Pons (tissue), 1 donor: Measurements from ENCODE around the gene ATIC.
A peak's percentile ranks its signal among the peaks of the same experiment; 100 is the strongest.

Experiments
- DNase-seq: peaks from one replicate; pipeline ENCODE4 v3.0.0-alpha.2; 2016; ENCODE audit warnings: low spot score

Gene ATIC

GRCh38 chr2:215376103-215376780 is 64.4 kb downstream of the ATIC start:
- DNase-seq, result no peak

GRCh38 chr2:215377283-215377682 is 65.4 kb downstream of the ATIC start:
- no peak for DNase-seq

GRCh38 chr2:215378045-215378444 is 66.2 kb downstream of the ATIC start:
- DNase-seq, result no peak

GRCh38 chr2:215379039-215379438 is 67.2 kb downstream of the ATIC start:
- DNase-seq, result no peak

GRCh38 chr2:215379948-215380347 is 68.1 kb downstream of the ATIC start:
- DNase-seq, result no peak

- DNase-seq, result no peak
Measured at GRCh38 chr2:215380699-215381098, 68.8 kb downstream of the ATIC start.

- no peak for DNase-seq
Measured at GRCh38 chr2:215382011-215382410, 70.2 kb downstream of the ATIC start.

GRCh38 chr2:215382480-215382879 is 70.6 kb downstream of the ATIC start:
- DNase-seq, result no peak

GRCh38 chr2:215383652-215384279 is 71.9 kb downstream of the ATIC start:
- DNase-seq, result no peak

- DNase-seq, result no peak
Measured at GRCh38 chr2:215384710-215385109, 72.9 kb downstream of the ATIC start.

- DNase-seq, result no peak
Measured at GRCh38 chr2:215386566-215386965, 74.7 kb downstream of the ATIC start.

- no peak for DNase-seq
Measured at GRCh38 chr2:215388002-215388728, 76.3 kb downstream of the ATIC start.

GRCh38 chr2:215390550-215390913 is 78.7 kb downstream of the ATIC start:
- DNase-seq, result no peak

- DNase-seq, result no peak
Measured at GRCh38 chr2:215391531-215391930, 79.7 kb downstream of the ATIC start.

- DNase-seq, result no peak
Measured at GRCh38 chr2:215392164-215392563, 80.3 kb downstream of the ATIC start.

GRCh38 chr2:215392687-215393270 is 80.9 kb downstream of the ATIC start:
- no peak for DNase-seq

GRCh38 chr2:215394102-215394805 is 82.4 kb downstream of the ATIC start:
- peak; percentile 30 for DNase-seq

GRCh38 chr2:215395687-215396460 is 84.0 kb downstream of the ATIC start:
- DNase-seq, result no peak

GRCh38 chr2:215396595-215397313 is 84.9 kb downstream of the ATIC start:
- DNase-seq, result no peak

GRCh38 chr2:215397632-215398341 is 85.9 kb downstream of the ATIC start:
- DNase-seq, result no peak
